ENCODE measurements around the gene SLC39A11. TPM values are rescaled to one million over a fixed set of nuclear protein-coding genes. Genes with fewer than 3 reads are reported as not detected.
"Not testable (repeated sequence)": the region's sequence is repeated elsewhere in the genome, so short reads cannot be mapped to it uniquely, and the experiment has no call there.

The SLC39A11 gene
- total RNA-seq, 2 experiments from 2014 or later = 9.7 to 12.2 TPM

- POLR2A ChIA-PET = no interaction called here
- no peaks in the 10 kb centered on the region for H3K9me3 Mint-ChIP-seq
- H3K4me1 Mint-ChIP-seq (ENCODE audit: low read depth) = no peaks in the 10 kb centered on the region
- Histone ChIP-seq H3K27me3 (ENCODE audit: control insufficient read depth in 1 of 2, insufficient read depth in 2 of 2, low read length in 2 of 2) (no peaks in the 10 kb centered on the region), H3K27ac (ENCODE audit: low read depth in 1 of 2, low read length in 2 of 2) (no peak overlapping the region), H3K4me1 (ENCODE audit: insufficient read depth, low read length) (no peaks in the 10 kb centered on the region), H3K4me3 (ENCODE audit: low read length) (no peak overlapping the region), H3K36me3 (ENCODE audit: insufficient read depth, low read length) (peaks cover 6% of the 10 kb centered on the region), H3K9me3 (ENCODE audit: control insufficient read depth in 1 of 2, insufficient read depth in 1 of 2, low read length in 2 of 2) (peaks cover 9 to 23% of the 10 kb centered on the region in 2 experiments)
- peaks cover 82% of the 10 kb centered on the region for H3K36me3 Mint-ChIP-seq (ENCODE audit: low read depth)
- intact Hi-C loops (cut with DNase I, micrococcal nuclease) = no loop called here
- H3K4me3 Mint-ChIP-seq = no peak overlapping the region
- no peak overlapping the region for H3K27ac Mint-ChIP-seq
- no peak for ATAC-seq (ENCODE audit: poor library complexity)
- H3K27me3 Mint-ChIP-seq = no peaks in the 10 kb centered on the region
- DNase-seq = no peak
- TF ChIP-seq, protein P1, sequence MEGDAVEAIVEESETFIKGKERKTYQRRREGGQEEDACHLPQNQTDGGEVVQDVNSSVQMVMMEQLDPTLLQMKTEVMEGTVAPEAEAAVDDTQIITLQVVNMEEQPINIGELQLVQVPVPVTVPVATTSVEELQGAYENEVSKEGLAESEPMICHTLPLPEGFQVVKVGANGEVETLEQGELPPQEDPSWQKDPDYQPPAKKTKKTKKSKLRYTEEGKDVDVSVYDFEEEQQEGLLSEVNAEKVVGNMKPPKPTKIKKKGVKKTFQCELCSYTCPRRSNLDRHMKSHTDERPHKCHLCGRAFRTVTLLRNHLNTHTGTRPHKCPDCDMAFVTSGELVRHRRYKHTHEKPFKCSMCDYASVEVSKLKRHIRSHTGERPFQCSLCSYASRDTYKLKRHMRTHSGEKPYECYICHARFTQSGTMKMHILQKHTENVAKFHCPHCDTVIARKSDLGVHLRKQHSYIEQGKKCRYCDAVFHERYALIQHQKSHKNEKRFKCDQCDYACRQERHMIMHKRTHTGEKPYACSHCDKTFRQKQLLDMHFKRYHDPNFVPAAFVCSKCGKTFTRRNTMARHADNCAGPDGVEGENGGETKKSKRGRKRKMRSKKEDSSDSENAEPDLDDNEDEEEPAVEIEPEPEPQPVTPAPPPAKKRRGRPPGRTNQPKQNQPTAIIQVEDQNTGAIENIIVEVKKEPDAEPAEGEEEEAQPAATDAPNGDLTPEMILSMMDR (IDR thresholded peaks at IDR 0.05) = no peak
- CTCF ChIA-PET = no interaction called here
Measured at GRCh38 chr17:72829883-72830282, 262.6 kb downstream of the SLC39A11 start.

DNA sequence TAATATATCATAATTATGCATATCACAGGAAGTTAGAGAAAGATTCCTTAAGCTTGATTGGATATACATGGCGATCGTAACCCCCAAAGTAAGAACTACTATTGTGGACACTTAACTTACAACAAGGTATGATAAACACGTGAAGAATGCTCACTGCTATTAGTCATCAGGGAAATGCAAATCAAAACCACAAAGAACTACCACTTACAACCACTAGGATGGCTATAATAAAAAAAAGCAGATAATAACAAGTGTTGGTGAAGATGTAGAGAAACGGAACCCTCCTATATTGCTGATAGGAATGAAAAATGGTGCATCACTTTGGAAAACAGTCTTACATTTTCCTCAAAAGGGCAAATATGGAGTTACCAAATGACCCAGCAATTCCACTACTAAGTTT, 265.9 kb downstream of the SLC39A11 start:
- DNase-seq (no peak), ATAC-seq (ENCODE audit: poor library complexity) (no peak)
- H3K4me1 Mint-ChIP-seq (ENCODE audit: low read depth) = no peaks in the 10 kb centered on the region
- H3K36me3 Mint-ChIP-seq (ENCODE audit: low read depth) = peaks cover 88% of the 10 kb centered on the region
- POLR2A ChIA-PET = no interaction called here
- H3K27me3 Mint-ChIP-seq = no peaks in the 10 kb centered on the region
- peaks cover 2% of the 10 kb centered on the region for H3K9me3 Mint-ChIP-seq
- TF ChIP-seq, protein P1 (IDR thresholded peaks at IDR 0.05) = no peak
- Histone ChIP-seq H3K36me3 (ENCODE audit: insufficient read depth, low read length) (peaks cover 14% of the 10 kb centered on the region), H3K27ac (ENCODE audit: low read depth in 1 of 2, low read length in 2 of 2) (no peak overlapping the region), H3K4me3 (ENCODE audit: low read length) (no peak overlapping the region), H3K4me1 (ENCODE audit: insufficient read depth, low read length) (no peaks in the 10 kb centered on the region), H3K9me3 (ENCODE audit: control insufficient read depth in 1 of 2, insufficient read depth in 1 of 2, low read length in 2 of 2) (peaks cover 12 to 24% of the 10 kb centered on the region in 2 experiments), H3K27me3 (ENCODE audit: control insufficient read depth in 1 of 2, insufficient read depth in 2 of 2, low read length in 2 of 2) (no peaks in the 10 kb centered on the region)
- no peak overlapping the region for H3K4me3 Mint-ChIP-seq
- CTCF ChIA-PET = no interaction called here
- intact Hi-C loops (cut with DNase I, micrococcal nuclease) = no loop called here
- H3K27ac Mint-ChIP-seq = no peak overlapping the region

- H3K27ac ChIP-seq (ENCODE audit: low read depth in 1 of 2, low read length in 2 of 2); H3K4me3 Mint-ChIP-seq; POLR2A ChIA-PET; H3K4me1 ChIP-seq (ENCODE audit: insufficient read depth, low read length); H3K27ac Mint-ChIP-seq; H3K4me3 ChIP-seq (ENCODE audit: low read length); DNase-seq; H3K4me1 Mint-ChIP-seq (ENCODE audit: low read depth); H3K27me3 Mint-ChIP-seq; intact Hi-C loops (cut with DNase I, micrococcal nuclease); H3K9me3 Mint-ChIP-seq; ATAC-seq (ENCODE audit: poor library complexity); CTCF ChIA-PET; H3K27me3 ChIP-seq (ENCODE audit: control insufficient read depth in 1 of 2, insufficient read depth in 2 of 2, low read length in 2 of 2): not testable (repeated sequence)
- Histone ChIP-seq H3K9me3 (ENCODE audit: control insufficient read depth in 1 of 2, insufficient read depth in 1 of 2, low read length in 2 of 2) (peaks cover 12 to 24% of the 10 kb centered on the region in 2 experiments), H3K36me3 (ENCODE audit: insufficient read depth, low read length) (peaks cover 14% of the 10 kb centered on the region)
- peaks cover 91% of the 10 kb centered on the region for H3K36me3 Mint-ChIP-seq (ENCODE audit: low read depth)
Measured at GRCh38 chr17:72826059-72826458, 266.4 kb downstream of the SLC39A11 start.

- no peaks in the 10 kb centered on the region for H3K4me1 Mint-ChIP-seq (ENCODE audit: low read depth)
- H3K27me3 Mint-ChIP-seq = no peaks in the 10 kb centered on the region
- H3K4me3 Mint-ChIP-seq = no peak overlapping the region
- TF ChIP-seq, protein P1 (IDR thresholded peaks at IDR 0.05) = no peak
- H3K4me3 ChIP-seq (ENCODE audit: low read length) = no peak overlapping the region
- no peaks in the 10 kb centered on the region for H3K27me3 ChIP-seq (ENCODE audit: control insufficient read depth in 1 of 2, insufficient read depth in 2 of 2, low read length in 2 of 2)
- peaks cover 13% of the 10 kb centered on the region for H3K36me3 ChIP-seq (ENCODE audit: insufficient read depth, low read length)
- ATAC-seq (ENCODE audit: poor library complexity) (no peak), DNase-seq (no peak)
- H3K9me3 Mint-ChIP-seq = peaks cover 2% of the 10 kb centered on the region
- H3K36me3 Mint-ChIP-seq (ENCODE audit: low read depth) = peaks cover 91% of the 10 kb centered on the region
- ChIA-PET CTCF (no interaction called here), POLR2A (no interaction called here)
- H3K27ac Mint-ChIP-seq = no peak overlapping the region
- intact Hi-C loops (cut with DNase I, micrococcal nuclease) = no loop called here
- H3K9me3 ChIP-seq (ENCODE audit: control insufficient read depth in 1 of 2, insufficient read depth in 1 of 2, low read length in 2 of 2) = peaks cover 12 to 24% of the 10 kb centered on the region in 2 experiments
- H3K27ac ChIP-seq (ENCODE audit: low read depth in 1 of 2, low read length in 2 of 2) = no peak overlapping the region
- no peaks in the 10 kb centered on the region for H3K4me1 ChIP-seq (ENCODE audit: insufficient read depth, low read length)
Measured at GRCh38 chr17:72825218-72825617, 267.3 kb downstream of the SLC39A11 start.

DNA sequence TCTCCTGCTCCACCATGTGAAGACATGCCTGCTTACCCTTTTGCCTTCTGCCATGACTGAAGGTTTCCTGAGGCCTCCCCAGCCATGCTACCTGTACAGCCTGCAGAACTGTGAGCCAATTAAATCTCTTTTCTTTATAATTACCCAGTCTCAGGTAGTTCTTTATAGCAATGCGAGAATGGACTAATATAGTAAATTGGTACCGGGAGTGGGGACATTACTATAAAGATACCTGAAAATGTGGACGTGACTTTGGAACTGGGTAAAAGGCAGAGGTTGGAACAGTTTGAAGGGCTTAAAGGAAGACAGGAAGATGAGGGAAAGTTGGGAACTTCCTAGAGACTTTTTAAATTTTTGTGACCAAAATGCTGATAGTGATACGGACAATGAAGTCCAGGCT, 268.2 kb downstream of the SLC39A11 start:
- H3K27me3 Mint-ChIP-seq; H3K27ac Mint-ChIP-seq; POLR2A ChIA-PET; CTCF ChIA-PET; H3K9me3 Mint-ChIP-seq; H3K4me3 Mint-ChIP-seq; ATAC-seq (ENCODE audit: poor library complexity); H3K4me3 ChIP-seq (ENCODE audit: low read length); H3K27ac ChIP-seq (ENCODE audit: low read depth in 1 of 2, low read length in 2 of 2); DNase-seq; H3K27me3 ChIP-seq (ENCODE audit: control insufficient read depth in 1 of 2, insufficient read depth in 2 of 2, low read length in 2 of 2); intact Hi-C loops (cut with DNase I, micrococcal nuclease); H3K4me1 ChIP-seq (ENCODE audit: insufficient read depth, low read length); H3K4me1 Mint-ChIP-seq (ENCODE audit: low read depth): not testable (repeated sequence)
- H3K36me3 Mint-ChIP-seq (ENCODE audit: low read depth) = peaks cover 90% of the 10 kb centered on the region
- peaks cover 12 to 24% of the 10 kb centered on the region in 2 experiments for H3K9me3 ChIP-seq (ENCODE audit: control insufficient read depth in 1 of 2, insufficient read depth in 1 of 2, low read length in 2 of 2)
- H3K36me3 ChIP-seq (ENCODE audit: insufficient read depth, low read length) = peaks cover 12% of the 10 kb centered on the region
